Activated naive CD8-positive, alpha-beta T cell treated with anti-CD3 and anti-CD28 coated beads, Interleukin-2, amount 50 U/mL, for 24 hours (primary cell): ENCODE results near the gene FARP1.
"Not testable (repeated sequence)": the region's sequence is repeated elsewhere in the genome, so short reads cannot be mapped to it uniquely, and the experiment has no call there.

Experiments
- ATAC-seq: fragments of 150-1000 bp; cut with Tn5 transposase; one replicate; pipeline ENCODE4 v1.10.0; 2021
- DNase-seq: peaks from one replicate; pipeline ENCODE4 v3.0.0; 2021
- H3K27ac Mint-ChIP-seq: one replicate; pipeline ENCODE4 v1.8.0; 2021; ENCODE audit warnings: mild to moderate bottlenecking, mixed read lengths
- H3K27me3 Mint-ChIP-seq: one replicate; pipeline ENCODE4 v1.8.0; 2021; ENCODE audit warnings: mixed read lengths
- H3K36me3 Mint-ChIP-seq: one replicate; pipeline ENCODE4 v1.8.0; 2021; ENCODE audit warnings: low read depth, mixed read lengths
- H3K4me1 Mint-ChIP-seq: one replicate; pipeline ENCODE4 v1.8.0; 2021; ENCODE audit warnings: mixed read lengths
- H3K4me3 Mint-ChIP-seq: one replicate; pipeline ENCODE4 v1.8.0; 2021; ENCODE audit warnings: mild to moderate bottlenecking, moderate library complexity, mixed read lengths
- H3K9me3 Mint-ChIP-seq: one replicate; pipeline ENCODE4 v1.8.0; 2021; ENCODE audit warnings: mixed read lengths

FARP1 gene

GRCh38 chr13:98254513-98254912 is 111.6 kb downstream of the FARP1 start:
- Mint-ChIP-seq H3K36me3 (no peaks in the 10 kb centered on the region), H3K4me3 (no peak overlapping the region), H3K9me3 (no peaks in the 10 kb centered on the region), H3K4me1 (no peaks in the 10 kb centered on the region), H3K27ac (no peak overlapping the region), H3K27me3 (no peaks in the 10 kb centered on the region)
- ATAC-seq (no peak), DNase-seq (no peak)

GRCh38 chr13:98258226-98258625 is 115.3 kb downstream of the FARP1 start:
- no peak overlapping the region for H3K27ac Mint-ChIP-seq
- H3K4me3 Mint-ChIP-seq = no peak overlapping the region
- H3K36me3 Mint-ChIP-seq = no peaks in the 10 kb centered on the region
- DNase-seq = no peak
- H3K27me3 Mint-ChIP-seq = no peaks in the 10 kb centered on the region
- H3K4me1 Mint-ChIP-seq = no peaks in the 10 kb centered on the region
- ATAC-seq = no peak
- H3K9me3 Mint-ChIP-seq = no peaks in the 10 kb centered on the region

DNA sequence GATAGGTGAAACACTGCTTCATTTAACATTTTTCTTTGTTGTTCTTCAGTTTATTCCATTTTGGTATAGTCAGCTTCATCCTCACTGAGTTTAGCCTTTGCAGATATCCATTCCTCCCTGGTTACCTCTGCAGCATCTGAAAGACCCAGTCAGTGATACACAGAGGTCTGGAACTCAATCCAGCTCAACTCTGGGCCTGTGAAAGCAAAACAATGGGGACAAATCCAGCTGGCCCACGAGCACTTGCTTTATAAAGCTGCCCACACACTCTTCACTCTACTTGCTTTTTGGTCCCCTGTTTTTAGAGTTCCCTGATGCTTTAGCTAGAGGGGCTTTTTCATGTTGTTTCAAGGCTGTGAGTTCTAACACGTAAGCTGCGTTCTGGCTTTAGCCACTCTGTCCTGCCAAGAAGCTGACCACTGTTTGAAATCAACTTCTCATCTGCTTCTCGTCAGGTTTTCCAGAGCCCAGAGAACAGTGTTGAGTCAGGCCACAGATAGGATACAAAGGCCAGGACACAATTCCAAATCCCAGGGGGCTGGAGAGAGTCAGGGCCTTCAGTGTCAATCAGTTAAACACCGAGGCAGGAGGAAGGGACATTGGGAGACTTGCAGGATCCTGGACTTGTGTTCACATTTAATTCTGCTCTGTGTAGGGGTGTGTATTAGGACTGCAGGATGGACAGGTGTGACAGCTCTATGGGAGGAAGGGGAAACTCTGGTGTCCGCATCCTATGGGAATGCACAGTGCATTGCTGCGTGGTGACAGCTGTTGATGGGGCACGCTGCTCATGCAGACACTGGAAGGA is 117.7 kb downstream of the FARP1 start:
- no peaks in the 10 kb centered on the region for H3K4me1 Mint-ChIP-seq
- no peak overlapping the region for H3K4me3 Mint-ChIP-seq
- H3K36me3 Mint-ChIP-seq = no peaks in the 10 kb centered on the region
- ATAC-seq (no peak), DNase-seq (no peak)
- H3K9me3 Mint-ChIP-seq = no peaks in the 10 kb centered on the region
- no peak overlapping the region for H3K27ac Mint-ChIP-seq
- no peaks in the 10 kb centered on the region for H3K27me3 Mint-ChIP-seq

DNA sequence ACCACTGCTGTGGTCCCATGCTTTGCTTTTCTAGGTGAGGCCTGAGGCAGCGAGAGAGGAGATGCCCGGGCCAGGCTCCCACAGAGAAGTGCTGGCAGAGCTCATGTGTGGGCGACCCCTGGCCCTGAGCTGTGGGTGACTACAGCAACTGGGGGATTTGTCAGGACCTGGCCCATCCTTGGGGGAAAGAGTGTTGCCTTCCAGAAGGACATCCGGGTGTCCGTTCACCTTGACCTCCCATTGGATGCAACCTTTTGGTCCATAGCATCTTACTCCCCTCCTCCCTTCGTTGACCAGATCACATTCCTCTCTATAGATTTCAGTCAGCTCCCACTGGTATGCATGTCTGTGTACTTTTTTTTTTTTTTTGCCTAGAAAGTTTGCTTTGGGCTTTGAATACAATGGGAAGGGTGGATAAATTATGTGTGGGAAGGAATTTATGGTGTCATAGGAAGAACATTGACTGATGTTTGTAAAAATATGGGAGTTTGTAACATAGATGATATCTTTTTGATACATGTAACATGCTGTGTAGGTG is 118.3 kb downstream of the FARP1 start:
- H3K27me3 Mint-ChIP-seq = no peaks in the 10 kb centered on the region
- H3K36me3 Mint-ChIP-seq = no peaks in the 10 kb centered on the region
- H3K9me3 Mint-ChIP-seq = no peaks in the 10 kb centered on the region
- DNase-seq (no peak), ATAC-seq (no peak)
- no peaks in the 10 kb centered on the region for H3K4me1 Mint-ChIP-seq
- no peak overlapping the region for H3K27ac Mint-ChIP-seq
- no peak overlapping the region for H3K4me3 Mint-ChIP-seq

DNA sequence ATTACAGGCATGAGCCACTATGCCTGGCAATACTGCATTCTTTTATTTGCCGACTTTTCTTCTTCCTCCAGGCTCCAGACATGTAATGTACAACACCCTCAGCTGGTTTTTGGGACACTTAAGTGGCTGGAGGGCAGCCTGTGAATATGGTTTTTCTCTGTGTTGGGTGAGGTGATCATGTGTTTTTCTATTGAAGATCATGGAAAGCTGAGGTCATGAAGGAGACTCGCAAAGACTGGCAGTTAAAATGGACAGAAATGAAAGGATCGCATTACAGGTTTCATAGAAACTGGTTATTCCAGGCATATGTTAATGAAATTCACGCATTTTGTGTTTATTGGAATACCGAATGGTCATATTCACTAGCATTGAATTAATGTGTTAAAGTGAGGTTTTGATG is 119.4 kb downstream of the FARP1 start:
- DNase-seq = no peak
- Mint-ChIP-seq H3K27ac (no peak overlapping the region), H3K36me3 (no peaks in the 10 kb centered on the region), H3K4me1 (no peaks in the 10 kb centered on the region), H3K4me3 (no peak overlapping the region), H3K9me3 (no peaks in the 10 kb centered on the region), H3K27me3 (no peaks in the 10 kb centered on the region)
- no peak for ATAC-seq

DNA sequence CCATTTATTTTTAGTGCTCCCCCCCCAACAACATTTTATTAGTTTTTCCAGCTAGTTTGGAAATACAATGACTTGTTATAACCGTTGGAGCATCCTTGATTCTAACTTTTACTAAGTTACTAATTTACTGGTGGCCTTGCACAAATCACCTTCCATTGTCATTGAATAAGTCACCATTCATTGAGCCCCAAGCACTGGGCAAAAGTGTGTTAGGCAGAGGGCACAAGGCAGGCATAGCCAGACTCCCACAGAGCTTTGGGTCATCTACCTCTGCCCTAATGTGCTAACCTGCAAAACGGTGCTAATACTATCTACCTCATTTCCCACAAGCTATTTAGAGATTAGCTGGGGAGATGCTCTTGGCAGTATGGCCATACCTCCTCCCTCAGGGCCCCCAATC is 120.9 kb downstream of the FARP1 start:
- H3K4me1 Mint-ChIP-seq = no peaks in the 10 kb centered on the region
- H3K27me3 Mint-ChIP-seq = no peaks in the 10 kb centered on the region
- DNase-seq = no peak
- H3K36me3 Mint-ChIP-seq = no peaks in the 10 kb centered on the region
- H3K4me3 Mint-ChIP-seq = no peak overlapping the region
- no peak overlapping the region for H3K27ac Mint-ChIP-seq
- ATAC-seq = no peak
- no peaks in the 10 kb centered on the region for H3K9me3 Mint-ChIP-seq

DNA sequence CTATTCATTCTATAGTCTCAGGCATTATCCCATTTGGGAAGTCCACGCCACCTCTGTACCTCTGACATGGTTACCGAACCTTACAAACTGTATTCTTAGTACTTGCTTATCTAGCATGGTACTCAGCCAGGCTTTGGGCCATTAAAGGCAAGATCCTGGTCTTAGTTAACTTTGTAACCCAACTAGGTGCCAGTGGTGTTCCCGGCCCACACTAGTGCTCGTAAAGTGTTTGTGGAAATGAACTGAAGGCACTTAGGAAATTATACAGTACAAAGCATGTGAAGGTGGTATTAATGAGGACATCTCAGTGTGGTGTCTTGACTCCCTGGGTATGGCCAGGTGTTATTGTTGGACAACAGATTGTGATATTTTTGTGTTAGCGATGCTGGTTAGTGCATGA is 122.0 kb downstream of the FARP1 start:
- no peak for ATAC-seq

GRCh38 chr13:98265692-98266551 is 123.0 kb downstream of the FARP1 start:
- H3K4me3 Mint-ChIP-seq = no peak overlapping the region

More for the DNA sequence above, 122.0 kb downstream of the FARP1 start:
- no peak for DNase-seq
- H3K36me3 Mint-ChIP-seq = no peaks in the 10 kb centered on the region
- H3K27me3 Mint-ChIP-seq = no peaks in the 10 kb centered on the region
- H3K9me3 Mint-ChIP-seq = no peaks in the 10 kb centered on the region
- H3K4me3 Mint-ChIP-seq = no peak overlapping the region
- H3K4me1 Mint-ChIP-seq = no peaks in the 10 kb centered on the region
- no peak overlapping the region for H3K27ac Mint-ChIP-seq

DNA sequence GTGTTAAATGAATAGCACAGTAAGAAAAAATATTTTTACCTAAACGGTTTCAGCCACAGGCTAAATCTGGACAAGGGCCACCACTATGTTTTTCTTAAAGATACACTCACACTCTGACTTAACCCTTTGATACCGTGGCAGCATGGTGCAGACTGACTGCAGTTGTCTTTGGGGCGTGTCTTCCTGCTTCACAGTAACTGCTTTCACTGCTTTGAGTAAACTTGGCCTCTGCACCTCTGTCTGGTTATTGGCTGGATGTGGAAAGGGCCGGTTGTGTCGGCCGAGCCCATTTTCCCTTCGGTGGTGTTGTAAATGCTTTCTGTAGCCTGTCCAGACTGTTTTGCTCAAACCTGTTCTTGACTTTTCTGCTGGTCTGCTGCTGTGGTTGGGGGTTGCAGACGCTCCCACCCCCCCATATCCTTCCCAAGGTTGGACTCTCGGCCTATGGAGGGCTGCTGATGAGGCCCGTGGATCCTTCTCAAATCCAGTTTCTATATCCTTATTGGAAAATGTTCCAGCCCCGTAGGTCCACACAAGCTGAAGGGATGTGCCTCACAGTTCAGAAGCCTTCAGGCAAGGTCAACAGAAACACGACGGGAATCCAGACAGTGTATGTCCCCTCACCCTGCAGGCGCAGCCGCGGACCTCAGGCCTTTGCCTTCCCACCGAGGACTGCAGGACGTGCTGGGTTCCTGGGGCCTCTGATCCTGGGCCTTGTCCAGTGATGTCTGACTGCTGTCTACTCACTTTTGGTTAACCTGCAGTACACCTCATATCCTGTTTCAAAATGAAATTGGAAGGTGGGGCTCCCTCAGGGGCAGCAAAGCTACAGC is 124.4 kb downstream of the FARP1 start:
- no peak for DNase-seq
- H3K9me3 Mint-ChIP-seq = no peaks in the 10 kb centered on the region
- H3K4me3 Mint-ChIP-seq = no peak overlapping the region
- no peak for ATAC-seq
- no peaks in the 10 kb centered on the region for H3K36me3 Mint-ChIP-seq
- no peaks in the 10 kb centered on the region for H3K4me1 Mint-ChIP-seq
- H3K27me3 Mint-ChIP-seq = no peaks in the 10 kb centered on the region
- no peak overlapping the region for H3K27ac Mint-ChIP-seq

More at GRCh38 chr13:98265692-98266551, 123.0 kb downstream of the FARP1 start:
- ATAC-seq (no peak), DNase-seq (no peak)
- Mint-ChIP-seq H3K4me1 (no peaks in the 10 kb centered on the region), H3K9me3 (no peaks in the 10 kb centered on the region), H3K36me3 (no peaks in the 10 kb centered on the region), H3K27me3 (no peaks in the 10 kb centered on the region), H3K27ac (no peak overlapping the region)

DNA sequence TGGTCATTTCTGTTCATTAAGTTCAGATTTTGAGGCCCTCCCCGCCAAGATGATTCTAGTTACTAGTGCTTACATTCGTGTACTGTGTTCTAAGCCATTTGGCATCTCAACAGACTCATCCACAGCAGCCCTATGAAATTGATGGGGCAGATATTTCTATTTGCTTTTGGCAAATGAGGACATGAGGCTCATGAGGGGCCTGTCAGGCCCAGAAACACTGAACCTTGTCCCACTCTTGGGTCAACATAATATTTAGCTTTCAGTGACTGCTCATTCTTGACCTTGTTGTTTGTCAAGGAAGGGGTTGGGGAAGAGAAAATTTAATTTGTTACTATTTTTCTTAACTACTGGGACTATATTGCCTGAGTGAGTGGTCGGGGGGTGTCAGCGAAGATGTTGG is 126.5 kb downstream of the FARP1 start:
- ATAC-seq = no peak
- H3K4me3 Mint-ChIP-seq = no peak overlapping the region
- H3K27ac Mint-ChIP-seq = no peak overlapping the region
- peaks cover 2% of the 10 kb centered on the region for H3K27me3 Mint-ChIP-seq
- H3K36me3 Mint-ChIP-seq = no peaks in the 10 kb centered on the region
- DNase-seq = no peak
- no peaks in the 10 kb centered on the region for H3K9me3 Mint-ChIP-seq
- H3K4me1 Mint-ChIP-seq = no peaks in the 10 kb centered on the region

GRCh38 chr13:98270819-98271218 is 127.9 kb downstream of the FARP1 start:
- DNase-seq (no peak), ATAC-seq (no peak)
- no peak overlapping the region for H3K27ac Mint-ChIP-seq
- peaks cover 2% of the 10 kb centered on the region for H3K27me3 Mint-ChIP-seq
- no peaks in the 10 kb centered on the region for H3K4me1 Mint-ChIP-seq
- no peaks in the 10 kb centered on the region for H3K9me3 Mint-ChIP-seq
- H3K4me3 Mint-ChIP-seq = no peak overlapping the region
- no peaks in the 10 kb centered on the region for H3K36me3 Mint-ChIP-seq

- DNase-seq, H3K4me3 Mint-ChIP-seq, H3K36me3 Mint-ChIP-seq, H3K4me1 Mint-ChIP-seq, H3K27ac Mint-ChIP-seq, H3K9me3 Mint-ChIP-seq, H3K27me3 Mint-ChIP-seq, ATAC-seq: not testable (repeated sequence)
Measured at GRCh38 chr13:98271646-98272045, 128.8 kb downstream of the FARP1 start.

- Mint-ChIP-seq H3K27ac (no peak overlapping the region), H3K4me3 (no peak overlapping the region), H3K9me3 (no peaks in the 10 kb centered on the region), H3K36me3 (no peaks in the 10 kb centered on the region), H3K27me3 (peaks cover 2% of the 10 kb centered on the region), H3K4me1 (no peaks in the 10 kb centered on the region)
- no peak for DNase-seq
- ATAC-seq = no peak
Measured at GRCh38 chr13:98272549-98272948, 129.7 kb downstream of the FARP1 start.

GRCh38 chr13:98273067-98273823 is 130.4 kb downstream of the FARP1 start:
- no peaks in the 10 kb centered on the region for H3K9me3 Mint-ChIP-seq

More at GRCh38 chr13:98273067-98273823, 130.4 kb downstream of the FARP1 start:
- DNase-seq (no peak), ATAC-seq (no peak)
- Mint-ChIP-seq H3K4me3 (no peak overlapping the region), H3K27me3 (peaks cover 5% of the 10 kb centered on the region), H3K4me1 (no peaks in the 10 kb centered on the region), H3K27ac (no peak overlapping the region), H3K36me3 (no peaks in the 10 kb centered on the region)
